OCI-LY1 (cell line): ENCODE data around the gene TOR1B.

Source experiments
- H2AFZ ChIP-seq: fragments of 200-600 bp; sonication (generic), shearing (Covaris generic); 2 replicates; pipeline ENCODE4 v1.6.0; 2014; ENCODE audit warnings: antibody characterized with exemption, mild to moderate bottlenecking, low read length
- H3F3A ChIP-seq: fragments of 200-600 bp; sonication (generic), shearing (Covaris generic); 2 replicates; pipeline ENCODE4 v1.6.0; 2014; ENCODE audit warnings: mild to moderate bottlenecking, antibody characterized with exemption, low read length, moderate library complexity; ENCODE audit not compliant: insufficient read depth
- H3K27ac ChIP-seq: fragments of 200-600 bp; sonication (generic); 2 replicates; pipeline ENCODE4 v1.5.1; 2014; ENCODE audit warnings: low read length, mixed run types, mild to moderate bottlenecking, low read depth; ENCODE audit not compliant: poor library complexity, severe bottlenecking
- H3K27me3 ChIP-seq: fragments of 200-600 bp; sonication (generic); 2 replicates; pipeline ENCODE4 v1.6.0; 2014; ENCODE audit warnings: antibody characterized with exemption, mild to moderate bottlenecking, low read length, moderate library complexity; ENCODE audit not compliant: insufficient read depth
- H3K36me3 ChIP-seq: fragments of 200-600 bp; sonication (generic); 2 replicates; pipeline ENCODE4 v1.6.1; 2014; ENCODE audit warnings: mild to moderate bottlenecking, antibody characterized with exemption, low read length, moderate library complexity, mixed read lengths; ENCODE audit not compliant: insufficient read depth
- H3K4me1 ChIP-seq: fragments of 200-600 bp; sonication (generic); 2 replicates; pipeline ENCODE4 v1.5.1; 2014; ENCODE audit warnings: mild to moderate bottlenecking, low read length, moderate library complexity; ENCODE audit not compliant: insufficient read depth, severe bottlenecking
- H3K4me2 ChIP-seq: fragments of 200-600 bp; sonication (generic), shearing (Covaris generic); 2 replicates; pipeline ENCODE4 v1.6.1; 2014; ENCODE audit warnings: low read length
- H3K4me3 ChIP-seq: fragments of 200-600 bp; sonication (generic); 2 replicates; pipeline ENCODE4 v1.5.1; 2014; ENCODE audit warnings: low read length, low read depth, mild to moderate bottlenecking, mixed read lengths; ENCODE audit not compliant: poor library complexity, severe bottlenecking
- H3K79me2 ChIP-seq: fragments of 200-600 bp; shearing (Covaris generic); 2 replicates; pipeline ENCODE4 v1.6.1; 2016; ENCODE audit warnings: mixed run types, low read length, mixed read lengths; ENCODE audit not compliant: insufficient read depth
- H3K9ac ChIP-seq: fragments of 200-600 bp; sonication (generic), shearing (Covaris generic); 2 replicates; pipeline ENCODE4 v1.6.1; 2014; ENCODE audit warnings: mild to moderate bottlenecking, low read length, mixed read lengths
- H3K9me2 ChIP-seq: fragments of 200-600 bp; sonication (generic), shearing (Covaris generic); 2 replicates; pipeline ENCODE4 v1.6.1; 2014; ENCODE audit warnings: low read depth, mild to moderate bottlenecking, low read length, mixed read lengths
- H3K9me3 ChIP-seq: fragments of 200-600 bp; shearing (Covaris generic); 2 replicates; pipeline ENCODE4 v1.6.1; 2014; ENCODE audit warnings: low read length, mixed read lengths
- H4K20me1 ChIP-seq: fragments of 200-600 bp; sonication (generic), shearing (Covaris generic); 2 replicates; pipeline ENCODE4 v1.6.0; 2016; ENCODE audit warnings: mild to moderate bottlenecking, low read length; ENCODE audit not compliant: insufficient read depth
- CTCF ChIP-seq: fragments of 200-600 bp; sonication (generic), shearing (Covaris generic); IDR thresholded peaks from 2 replicates; pipeline ENCODE4 v1.5.1; 2017; ENCODE audit warnings: mild to moderate bottlenecking, antibody characterized with exemption, low read length, moderate library complexity, mixed read lengths
- EZH2 ChIP-seq: fragments of 200-600 bp; sonication (generic), shearing (Covaris generic); IDR thresholded peaks from 2 replicates; pipeline ENCODE4 v1.8.0; 2017; ENCODE audit warnings: borderline replicate concordance, mixed run types, mild to moderate bottlenecking, antibody characterized with exemption, low read length, moderate library complexity, mixed read lengths

TOR1B gene

GRCh38 chr9:129826759-129827158 is 23.8 kb downstream of the TOR1B start:
- no peak overlapping the region for H3K4me2 ChIP-seq
- no peak overlapping the region for H3K4me3 ChIP-seq
- TF ChIP-seq EZH2 (no peak), CTCF (no peak)
- H3K9me3 ChIP-seq, result no peaks in the 10 kb centered on the region
- H3K4me1 ChIP-seq, result peaks cover 8% of the 10 kb centered on the region
- no peak overlapping the region for H3K9ac ChIP-seq
- H2AFZ ChIP-seq, result no peak overlapping the region
- H3K79me2 ChIP-seq, result peaks cover 5% of the 10 kb centered on the region; the same call in 1 of the 2 replicates
- H4K20me1 ChIP-seq, result no peaks in the 10 kb centered on the region
- H3K9me2 ChIP-seq, result no peaks in the 10 kb centered on the region
- H3K27me3 ChIP-seq, result no peaks in the 10 kb centered on the region
- peaks cover 6% of the 10 kb centered on the region; the same call in 1 of the 2 replicates for H3F3A ChIP-seq
- H3K27ac ChIP-seq, result no peak overlapping the region
- H3K36me3 ChIP-seq, result peaks cover 54% of the 10 kb centered on the region

DNA sequence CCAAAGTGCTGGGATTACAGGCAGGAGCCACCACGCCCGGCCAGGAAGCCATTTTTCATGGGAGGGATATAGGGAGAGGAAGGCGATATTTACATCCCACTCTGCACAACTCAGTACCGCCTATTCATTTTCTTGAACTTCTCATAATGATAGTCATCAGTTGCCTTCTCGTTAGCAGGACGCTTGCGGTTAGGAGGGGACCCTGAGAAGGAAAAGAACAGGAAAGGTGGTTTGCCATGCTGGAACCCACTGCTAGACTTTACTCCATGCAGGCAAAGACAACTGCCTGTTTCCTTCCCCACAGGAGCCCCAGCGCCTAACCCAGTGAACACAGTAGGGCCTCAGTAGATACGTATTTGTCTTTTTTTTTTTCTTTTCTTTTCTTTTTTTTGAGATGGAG is 25.1 kb downstream of the TOR1B start:
- Histone ChIP-seq H3K36me3 (peaks cover 57% of the 10 kb centered on the region), H3K4me1 (peaks cover 1% of the 10 kb centered on the region), H3K79me2 (peaks cover 2% of the 10 kb centered on the region; the same call in 1 of the 2 replicates)

GRCh38 chr9:129828969-129829368 is 26.0 kb downstream of the TOR1B start:
- no peak overlapping the region for H3K9ac ChIP-seq
- H3F3A ChIP-seq, result peaks cover 6% of the 10 kb centered on the region; the same call in 1 of the 2 replicates
- H2AFZ ChIP-seq, result no peak overlapping the region
- no peaks in the 10 kb centered on the region for H3K9me2 ChIP-seq
- H3K79me2 ChIP-seq, result peaks cover 2% of the 10 kb centered on the region
- no peak overlapping the region for H3K27ac ChIP-seq
- H4K20me1 ChIP-seq, result no peaks in the 10 kb centered on the region
- peaks cover 65% of the 10 kb centered on the region for H3K36me3 ChIP-seq
- H3K27me3 ChIP-seq, result no peaks in the 10 kb centered on the region
- TF ChIP-seq EZH2 (no peak), CTCF (no peak)
- no peak overlapping the region for H3K4me3 ChIP-seq
- H3K4me1 ChIP-seq, result peaks cover 4% of the 10 kb centered on the region
- no peak overlapping the region for H3K4me2 ChIP-seq
- no peaks in the 10 kb centered on the region for H3K9me3 ChIP-seq

More for the DNA sequence above, 25.1 kb downstream of the TOR1B start:
- H3K9me3 ChIP-seq, result no peaks in the 10 kb centered on the region
- H2AFZ ChIP-seq, result no peak overlapping the region
- no peak overlapping the region for H3K4me3 ChIP-seq
- TF ChIP-seq EZH2 (no peak), CTCF (no peak)
- no peak overlapping the region for H3K27ac ChIP-seq
- no peaks in the 10 kb centered on the region for H4K20me1 ChIP-seq
- H3K9ac ChIP-seq, result no peak overlapping the region
- peaks cover 6% of the 10 kb centered on the region; the same call in 1 of the 2 replicates for H3F3A ChIP-seq
- no peaks in the 10 kb centered on the region for H3K9me2 ChIP-seq
- no peaks in the 10 kb centered on the region for H3K27me3 ChIP-seq
- H3K4me2 ChIP-seq, result no peak overlapping the region
